Measurements from ENCODE around the gene GBP1. TPM values are rescaled to one million over a fixed set of nuclear protein-coding genes. Genes with fewer than 3 reads are reported as not detected.
"Not testable (repeated sequence)": the region's sequence is repeated elsewhere in the genome, so short reads cannot be mapped to it uniquely, and the experiment has no call there.

GBP1 gene
- polyA plus RNA-seq, 1 donor = 39.3 TPM

- Histone ChIP-seq H3K4me3 (ENCODE audit: low read length) (no peak overlapping the region), H3K9me3 (ENCODE audit: control insufficient read depth, low read depth, low read length) (peaks cover 17% of the 10 kb centered on the region), H3K4me1 (ENCODE audit: control insufficient read depth, insufficient read depth, low read length) (peaks cover 24% of the 10 kb centered on the region), H3K36me3 (ENCODE audit: control insufficient read depth, insufficient read depth, low read length) (no peaks in the 10 kb centered on the region), H3K27me3 (ENCODE audit: control insufficient read depth, insufficient read depth, low read length) (no peaks in the 10 kb centered on the region), H3K27ac (ENCODE audit: low read length) (peak overlapping the region; percentile 86)
- DNase-seq = no peak
- WGBS (ENCODE audit: insufficient coverage, low lambda C conversion rate) = 100% methylated on average over 1 of the region's 5 CpGs
Measured at GRCh38 chr1:89043940-89044339, 21.1 kb downstream of the GBP1 start.

GRCh38 chr1:89042491-89042890 is 22.5 kb downstream of the GBP1 start:
- H3K36me3 ChIP-seq (ENCODE audit: control insufficient read depth, insufficient read depth, low read length) = no peaks in the 10 kb centered on the region
- WGBS (ENCODE audit: insufficient coverage, low lambda C conversion rate) = no CpG with 5 or more reads among the region's 7 CpGs
- no peak overlapping the region for H3K4me3 ChIP-seq (ENCODE audit: low read length)
- peaks cover 17% of the 10 kb centered on the region for H3K9me3 ChIP-seq (ENCODE audit: control insufficient read depth, low read depth, low read length)
- no peak overlapping the region for H3K27ac ChIP-seq (ENCODE audit: low read length)
- peaks cover 24% of the 10 kb centered on the region for H3K4me1 ChIP-seq (ENCODE audit: control insufficient read depth, insufficient read depth, low read length)
- H3K27me3 ChIP-seq (ENCODE audit: control insufficient read depth, insufficient read depth, low read length) = no peaks in the 10 kb centered on the region
- no peak for DNase-seq

- no peaks in the 10 kb centered on the region for H3K27me3 ChIP-seq (ENCODE audit: control insufficient read depth, insufficient read depth, low read length)
- WGBS (ENCODE audit: insufficient coverage, low lambda C conversion rate) = no CpG with 5 or more reads among the region's 1 CpG
Measured at GRCh38 chr1:89041721-89042120, 23.3 kb downstream of the GBP1 start.

GRCh38 chr1:89041119-89041641 is 23.8 kb downstream of the GBP1 start:
- DNase-seq = no peak
- peaks cover 20% of the 10 kb centered on the region for H3K4me1 ChIP-seq (ENCODE audit: control insufficient read depth, insufficient read depth, low read length)
- no peak overlapping the region for H3K4me3 ChIP-seq (ENCODE audit: low read length)
- H3K27ac ChIP-seq (ENCODE audit: low read length) = no peak overlapping the region
- no CpG with 5 or more reads among the region's 3 CpGs for WGBS (ENCODE audit: insufficient coverage, low lambda C conversion rate)
- no peaks in the 10 kb centered on the region for H3K36me3 ChIP-seq (ENCODE audit: control insufficient read depth, insufficient read depth, low read length)
- peaks cover 17% of the 10 kb centered on the region for H3K9me3 ChIP-seq (ENCODE audit: control insufficient read depth, low read depth, low read length)
- no peaks in the 10 kb centered on the region for H3K27me3 ChIP-seq (ENCODE audit: control insufficient read depth, insufficient read depth, low read length)

More at GRCh38 chr1:89041721-89042120, 23.3 kb downstream of the GBP1 start:
- Histone ChIP-seq H3K9me3 (ENCODE audit: control insufficient read depth, low read depth, low read length) (peaks cover 17% of the 10 kb centered on the region), H3K27ac (ENCODE audit: low read length) (no peak overlapping the region), H3K4me3 (ENCODE audit: low read length) (no peak overlapping the region), H3K4me1 (ENCODE audit: control insufficient read depth, insufficient read depth, low read length) (peaks cover 24% of the 10 kb centered on the region), H3K36me3 (ENCODE audit: control insufficient read depth, insufficient read depth, low read length) (no peaks in the 10 kb centered on the region)
- DNase-seq = no peak

- no peak for DNase-seq
Measured at GRCh38 chr1:89040315-89040626, 24.7 kb downstream of the GBP1 start.

GRCh38 chr1:89037186-89037585 is 27.8 kb downstream of the GBP1 start:
- no peak overlapping the region for H3K4me3 ChIP-seq (ENCODE audit: low read length)
- no peak overlapping the region for H3K27ac ChIP-seq (ENCODE audit: low read length)

More at GRCh38 chr1:89040315-89040626, 24.7 kb downstream of the GBP1 start:
- Histone ChIP-seq H3K27me3 (ENCODE audit: control insufficient read depth, insufficient read depth, low read length) (no peaks in the 10 kb centered on the region), H3K27ac (ENCODE audit: low read length) (no peak overlapping the region), H3K4me3 (ENCODE audit: low read length) (no peak overlapping the region), H3K9me3 (ENCODE audit: control insufficient read depth, low read depth, low read length) (peaks cover 17% of the 10 kb centered on the region), H3K36me3 (ENCODE audit: control insufficient read depth, insufficient read depth, low read length) (no peaks in the 10 kb centered on the region), H3K4me1 (ENCODE audit: control insufficient read depth, insufficient read depth, low read length) (peaks cover 18% of the 10 kb centered on the region)
- no CpG with 5 or more reads among the region's 1 CpG for WGBS (ENCODE audit: insufficient coverage, low lambda C conversion rate)

GRCh38 chr1:89035080-89035479 is 29.9 kb downstream of the GBP1 start:
- H3K9me3 ChIP-seq (ENCODE audit: control insufficient read depth, low read depth, low read length) = no peaks in the 10 kb centered on the region
- H3K4me1 ChIP-seq (ENCODE audit: control insufficient read depth, insufficient read depth, low read length) = peaks cover 7% of the 10 kb centered on the region
- no peaks in the 10 kb centered on the region for H3K36me3 ChIP-seq (ENCODE audit: control insufficient read depth, insufficient read depth, low read length)
- peak overlapping the region; percentile 74 for H3K27ac ChIP-seq (ENCODE audit: low read length)
- H3K27me3 ChIP-seq (ENCODE audit: control insufficient read depth, insufficient read depth, low read length) = no peaks in the 10 kb centered on the region
- no peak overlapping the region for H3K4me3 ChIP-seq (ENCODE audit: low read length)
- 83% methylated on average over 1 of the region's 1 CpG for WGBS (ENCODE audit: insufficient coverage, low lambda C conversion rate)
- peak; percentile 76 to 89 for DNase-seq

More at GRCh38 chr1:89037186-89037585, 27.8 kb downstream of the GBP1 start:
- Histone ChIP-seq H3K9me3 (ENCODE audit: control insufficient read depth, low read depth, low read length) (no peaks in the 10 kb centered on the region), H3K36me3 (ENCODE audit: control insufficient read depth, insufficient read depth, low read length) (no peaks in the 10 kb centered on the region), H3K27me3 (ENCODE audit: control insufficient read depth, insufficient read depth, low read length) (no peaks in the 10 kb centered on the region), H3K4me1 (ENCODE audit: control insufficient read depth, insufficient read depth, low read length) (peaks cover 7% of the 10 kb centered on the region)
- no CpG with 5 or more reads among the region's 1 CpG for WGBS (ENCODE audit: insufficient coverage, low lambda C conversion rate)
- DNase-seq = no peak

GRCh38 chr1:89034004-89034403 is 31.0 kb downstream of the GBP1 start:
- H3K27me3 ChIP-seq (ENCODE audit: control insufficient read depth, insufficient read depth, low read length); H3K9me3 ChIP-seq (ENCODE audit: control insufficient read depth, low read depth, low read length); H3K4me1 ChIP-seq (ENCODE audit: control insufficient read depth, insufficient read depth, low read length); H3K4me3 ChIP-seq (ENCODE audit: low read length); H3K27ac ChIP-seq (ENCODE audit: low read length); DNase-seq; H3K36me3 ChIP-seq (ENCODE audit: control insufficient read depth, insufficient read depth, low read length): not testable (repeated sequence)
- WGBS (ENCODE audit: insufficient coverage, low lambda C conversion rate) = no CpG with 5 or more reads among the region's 5 CpGs

GRCh38 chr1:89029051-89029450 is 36.0 kb downstream of the GBP1 start:
- H3K4me1 ChIP-seq (ENCODE audit: control insufficient read depth, insufficient read depth, low read length); H3K27ac ChIP-seq (ENCODE audit: low read length); H3K9me3 ChIP-seq (ENCODE audit: control insufficient read depth, low read depth, low read length); H3K36me3 ChIP-seq (ENCODE audit: control insufficient read depth, insufficient read depth, low read length); H3K27me3 ChIP-seq (ENCODE audit: control insufficient read depth, insufficient read depth, low read length); DNase-seq; H3K4me3 ChIP-seq (ENCODE audit: low read length): not testable (repeated sequence)
- 100% methylated on average over 1 of the region's 2 CpGs for WGBS (ENCODE audit: insufficient coverage, low lambda C conversion rate)

- no peaks in the 10 kb centered on the region for H3K27me3 ChIP-seq (ENCODE audit: control insufficient read depth, insufficient read depth, low read length)
- WGBS (ENCODE audit: insufficient coverage, low lambda C conversion rate) = 100% methylated on average over 1 of the region's 3 CpGs
- no peaks in the 10 kb centered on the region for H3K9me3 ChIP-seq (ENCODE audit: control insufficient read depth, low read depth, low read length)
- no peak for DNase-seq
- peaks cover 13% of the 10 kb centered on the region for H3K4me1 ChIP-seq (ENCODE audit: control insufficient read depth, insufficient read depth, low read length)
- no peak overlapping the region for H3K4me3 ChIP-seq (ENCODE audit: low read length)
- H3K36me3 ChIP-seq (ENCODE audit: control insufficient read depth, insufficient read depth, low read length) = no peaks in the 10 kb centered on the region
- H3K27ac ChIP-seq (ENCODE audit: low read length) = no peak overlapping the region
Measured at GRCh38 chr1:89025928-89026327, 39.1 kb downstream of the GBP1 start.

GRCh38 chr1:89023026-89023425 is 42.0 kb downstream of the GBP1 start:
- Histone ChIP-seq H3K9me3 (ENCODE audit: control insufficient read depth, low read depth, low read length) (no peaks in the 10 kb centered on the region), H3K27me3 (ENCODE audit: control insufficient read depth, insufficient read depth, low read length) (no peaks in the 10 kb centered on the region), H3K27ac (ENCODE audit: low read length) (peak overlapping the region; percentile 96), H3K4me1 (ENCODE audit: control insufficient read depth, insufficient read depth, low read length) (peaks cover 24% of the 10 kb centered on the region), H3K4me3 (ENCODE audit: low read length) (no peak overlapping the region), H3K36me3 (ENCODE audit: control insufficient read depth, insufficient read depth, low read length) (peaks cover 15% of the 10 kb centered on the region)
- peak in 1 of 2 donors; percentile 8 for DNase-seq
